Fibroblast of villous mesenchyme (primary cell): ENCODE results near the gene OIT3. TPM values are rescaled to one million over a fixed set of nuclear protein-coding genes. Genes with fewer than 3 reads are reported as not detected.

Experiments used
- DNase-seq: peaks from one replicate; pipeline ENCODE4 v3.0.0-alpha.2; 2010; ENCODE audit warnings: low read depth
- H3K4me3 ChIP-seq: 2 replicates; pipeline ENCODE4 v1.5.1; 2011; ENCODE audit warnings: low read depth, mild to moderate bottlenecking, low read length
- total RNA-seq: library from RNA; depleted of rRNA; stranded (reverse); fragments of >200 nt; gene quantifications from 2 replicates; pipeline ENCODE4 v1.2.3, GENCODE V29; 2012
- TF ChIP-seq, protein P1 (sequence below): IDR thresholded peaks from 2 replicates; pipeline ENCODE4 v1.5.1; 2012; ENCODE audit warnings: low read depth, mild to moderate bottlenecking, low read length; ENCODE audit not compliant: insufficient read depth

The OIT3 gene
- total RNA-seq = under 0.01 TPM in 1 of 2 replicates, not detected in the other

GRCh38 chr10:72893136-72893798, at the start of gene OIT3:
Gene OIT3, plus strand, starts transcription at chr10:72893739. Its CDS starts 60 bp downstream, at chr10:72893799.
- H3K4me3 ChIP-seq = no peak within 1 kb of the TSS
- DNase-seq = no peak
- TF ChIP-seq, protein P1, sequence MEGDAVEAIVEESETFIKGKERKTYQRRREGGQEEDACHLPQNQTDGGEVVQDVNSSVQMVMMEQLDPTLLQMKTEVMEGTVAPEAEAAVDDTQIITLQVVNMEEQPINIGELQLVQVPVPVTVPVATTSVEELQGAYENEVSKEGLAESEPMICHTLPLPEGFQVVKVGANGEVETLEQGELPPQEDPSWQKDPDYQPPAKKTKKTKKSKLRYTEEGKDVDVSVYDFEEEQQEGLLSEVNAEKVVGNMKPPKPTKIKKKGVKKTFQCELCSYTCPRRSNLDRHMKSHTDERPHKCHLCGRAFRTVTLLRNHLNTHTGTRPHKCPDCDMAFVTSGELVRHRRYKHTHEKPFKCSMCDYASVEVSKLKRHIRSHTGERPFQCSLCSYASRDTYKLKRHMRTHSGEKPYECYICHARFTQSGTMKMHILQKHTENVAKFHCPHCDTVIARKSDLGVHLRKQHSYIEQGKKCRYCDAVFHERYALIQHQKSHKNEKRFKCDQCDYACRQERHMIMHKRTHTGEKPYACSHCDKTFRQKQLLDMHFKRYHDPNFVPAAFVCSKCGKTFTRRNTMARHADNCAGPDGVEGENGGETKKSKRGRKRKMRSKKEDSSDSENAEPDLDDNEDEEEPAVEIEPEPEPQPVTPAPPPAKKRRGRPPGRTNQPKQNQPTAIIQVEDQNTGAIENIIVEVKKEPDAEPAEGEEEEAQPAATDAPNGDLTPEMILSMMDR = no peak

- TF ChIP-seq, protein P1 = no peak
- DNase-seq = peak; percentile 44
- H3K4me3 ChIP-seq = no peak overlapping the region
Measured at GRCh38 chr10:72846238-72846637, 47.3 kb upstream of the OIT3 start.

GRCh38 chr10:72847681-72848080, 45.9 kb upstream of the OIT3 start:
- no peak overlapping the region for H3K4me3 ChIP-seq
- no peak for DNase-seq
- TF ChIP-seq, protein P1 = no peak

DNA sequence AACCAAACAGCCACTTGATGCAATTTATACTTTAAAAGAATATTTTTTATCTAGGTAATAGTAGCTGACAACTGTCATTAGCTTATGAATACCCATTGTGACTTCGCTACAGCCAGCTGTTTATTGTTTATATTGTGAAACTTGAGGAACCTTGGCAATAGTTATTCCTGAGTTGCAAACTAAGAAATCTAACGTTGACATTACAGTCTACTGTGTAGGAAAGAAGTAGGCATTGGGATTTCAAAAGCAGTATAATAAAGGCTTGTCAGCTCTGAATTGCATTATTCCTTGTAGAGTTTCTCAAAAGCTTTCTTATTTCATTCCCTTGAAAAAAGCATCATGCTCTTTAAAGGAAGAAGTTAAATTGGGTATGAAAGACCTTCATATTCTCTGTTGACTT, 42.7 kb upstream of the OIT3 start:
- TF ChIP-seq, protein P1 = no peak
- no peak for DNase-seq
- no peak overlapping the region for H3K4me3 ChIP-seq

- no peak for DNase-seq
- TF ChIP-seq, protein P1 = no peak
Measured at GRCh38 chr10:72851509-72851908, 42.0 kb upstream of the OIT3 start.

GRCh38 chr10:72852508-72852907, 41.0 kb upstream of the OIT3 start:
- TF ChIP-seq, protein P1 = no peak
- no peak overlapping the region for H3K4me3 ChIP-seq
- DNase-seq = peak; percentile 42

More at GRCh38 chr10:72851509-72851908, 42.0 kb upstream of the OIT3 start:
- no peak overlapping the region for H3K4me3 ChIP-seq

- no peak overlapping the region for H3K4me3 ChIP-seq
- DNase-seq = no peak
- TF ChIP-seq, protein P1 = no peak
Measured at GRCh38 chr10:72855129-72855528, 38.4 kb upstream of the OIT3 start.
